Stimulated activated CD4-positive, alpha-beta T cell treated with anti-CD3 and anti-CD28 coated beads, Interleukin-4, amount 100 ng/mL, for 24 hours (primary cell): Measurements from ENCODE around the gene CYP3A4.
"Not testable (repeated sequence)": the region's sequence is repeated elsewhere in the genome, so short reads cannot be mapped to it uniquely, and the experiment has no call there.

Experiments used
- DNase-seq: peaks from one replicate; pipeline ENCODE4 v3.0.0-alpha.2; 2020

The CYP3A4 gene

DNA sequence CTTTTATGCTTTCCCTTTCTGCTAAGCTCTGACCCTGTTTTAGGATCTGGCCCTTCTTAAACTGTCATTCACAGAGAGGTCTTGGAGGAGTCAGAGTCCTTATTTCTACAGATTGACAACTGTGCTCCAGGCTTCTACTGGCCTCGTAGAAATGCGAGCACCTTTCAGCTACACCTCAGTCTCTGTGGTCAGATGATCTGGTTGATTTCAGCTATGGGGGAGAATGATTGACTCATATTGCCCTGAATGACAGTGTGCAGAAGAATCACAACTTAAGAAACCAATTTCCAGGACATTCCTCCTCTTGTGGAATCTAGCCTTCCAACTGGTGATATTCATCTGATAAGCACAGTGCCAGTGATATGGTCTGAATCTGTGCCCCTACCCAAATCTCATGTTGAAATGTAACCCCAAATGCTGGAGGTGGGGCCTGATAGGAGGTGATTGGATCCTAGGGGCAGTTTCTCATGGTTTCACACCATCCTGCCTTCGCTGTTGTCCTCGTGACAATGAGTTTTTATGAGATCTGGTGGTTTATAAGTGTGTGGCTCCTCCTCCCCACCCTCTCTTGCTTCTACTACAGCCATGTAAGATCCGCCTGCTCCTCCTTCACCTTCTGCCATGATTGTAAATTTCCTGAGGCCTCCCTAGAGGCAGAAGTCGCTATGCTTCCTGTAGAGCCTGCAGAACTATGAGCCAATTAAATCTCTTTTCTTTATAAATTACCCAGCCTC, 35.0 kb downstream of the CYP3A4 start:
- no peak for DNase-seq

- DNase-seq = not testable (repeated sequence)
These were observed 37.1 kb downstream of the CYP3A4 start for GRCh38 chr7:99746915-99747314.

- not testable (repeated sequence) for DNase-seq
These were observed 38.6 kb downstream of the CYP3A4 start for GRCh38 chr7:99745395-99745794.

DNA sequence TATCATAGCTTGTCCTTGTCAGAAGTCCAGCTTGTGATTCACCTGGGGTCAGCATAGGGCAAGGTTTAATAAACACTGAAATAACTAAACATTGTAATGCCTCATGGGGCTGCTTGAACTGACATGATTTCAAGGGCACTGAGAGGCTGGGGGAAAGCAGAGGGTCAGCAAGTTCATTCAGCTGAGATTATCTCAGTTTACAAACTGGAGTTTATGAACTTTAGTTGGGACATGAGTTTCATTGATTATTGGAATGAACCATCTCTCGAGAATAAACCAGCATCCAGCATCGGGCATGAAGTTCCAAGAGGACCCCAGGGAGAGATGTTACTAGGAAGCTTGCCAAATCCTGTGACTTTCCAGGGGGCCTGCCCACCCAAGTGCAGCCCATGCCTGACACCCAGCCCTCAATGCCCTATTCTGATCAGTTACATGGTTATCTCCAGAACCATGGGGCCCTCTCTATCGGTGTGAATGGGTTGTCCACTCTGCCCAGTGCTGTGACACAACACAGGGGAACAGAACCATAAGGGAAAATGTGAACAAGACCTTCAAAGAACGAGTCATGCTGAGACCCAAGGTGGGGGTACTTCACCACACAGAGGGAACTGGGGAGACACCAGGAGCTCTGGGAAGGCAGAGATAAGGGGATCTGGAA, 41.1 kb downstream of the CYP3A4 start:
- DNase-seq = no peak

GRCh38 chr7:99741441-99741795, 42.6 kb downstream of the CYP3A4 start:
- no peak for DNase-seq

DNA sequence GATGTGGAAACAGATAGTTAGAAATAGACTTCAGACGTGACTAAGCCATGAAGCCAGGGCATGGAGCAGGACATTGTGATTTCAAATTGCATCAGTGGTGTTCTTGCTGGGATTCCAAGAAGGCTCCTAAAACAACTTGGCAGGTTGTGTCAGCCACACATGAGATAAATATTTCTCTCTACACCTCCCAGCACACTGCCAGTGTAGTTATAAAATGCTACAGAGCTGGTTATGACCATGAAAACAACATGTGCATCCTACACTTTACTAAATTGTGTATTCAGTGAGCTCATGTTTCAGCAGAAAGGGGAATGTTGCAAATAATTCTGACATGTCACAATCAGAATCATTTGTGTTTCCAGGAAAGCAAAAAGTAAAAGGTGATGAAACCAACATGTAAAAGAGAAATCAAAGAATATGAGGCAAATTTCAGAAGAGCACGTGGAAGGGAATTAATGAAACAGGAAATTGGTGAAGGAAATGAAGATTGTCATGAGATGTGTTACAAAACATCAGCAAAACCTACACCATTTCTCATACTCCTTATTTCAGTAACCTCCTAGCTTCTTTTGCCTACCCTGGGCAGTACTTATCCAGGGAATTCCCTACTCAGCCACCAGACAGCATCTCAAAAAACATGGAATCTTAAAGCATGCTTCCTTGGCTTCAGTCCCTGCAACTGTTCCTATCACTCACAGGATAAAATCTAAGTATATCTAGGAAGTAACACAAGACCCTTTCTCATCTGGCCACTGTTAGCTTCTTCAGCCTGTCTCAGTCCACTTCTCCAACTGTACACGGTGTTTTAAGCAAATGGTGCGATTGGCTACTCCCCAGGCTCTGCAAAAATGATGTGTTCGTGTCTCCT, 43.2 kb downstream of the CYP3A4 start:
- no peak for DNase-seq

GRCh38 chr7:99739699-99740572, 44.0 kb downstream of the CYP3A4 start:
- no peak for DNase-seq

- no peak for DNase-seq
These were observed 46.3 kb downstream of the CYP3A4 start for GRCh38 chr7:99737726-99738125.

- not testable (repeated sequence) for DNase-seq
These were observed 47.3 kb downstream of the CYP3A4 start for GRCh38 chr7:99736667-99737066.

DNA sequence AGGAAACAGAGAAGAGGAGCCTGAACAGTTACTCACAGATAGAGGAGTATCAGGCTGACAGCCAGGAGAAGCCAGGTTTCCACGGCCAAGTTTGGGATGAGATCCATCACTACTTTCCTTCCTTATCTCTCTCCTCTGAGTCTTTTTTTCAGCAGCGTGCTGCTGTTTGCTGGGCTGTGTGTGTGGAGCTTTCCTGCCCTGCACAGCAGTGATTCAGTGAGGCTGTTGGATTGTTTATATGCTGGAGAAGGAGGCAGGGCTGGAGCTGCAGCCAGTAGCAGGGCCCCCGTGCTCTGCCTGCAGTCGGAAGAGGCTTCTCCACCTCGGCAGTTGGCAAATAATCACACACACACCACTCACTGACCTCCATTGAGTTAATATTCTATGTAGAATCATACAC, 49.0 kb downstream of the CYP3A4 start, which contains the start of gene CYP3A7:
TSS of gene CYP3A7 (minus strand) at position 210 of the 400 bp plus-strand sequence. CDS start at position 107, 103 bp downstream.
- no peak for DNase-seq

DNA sequence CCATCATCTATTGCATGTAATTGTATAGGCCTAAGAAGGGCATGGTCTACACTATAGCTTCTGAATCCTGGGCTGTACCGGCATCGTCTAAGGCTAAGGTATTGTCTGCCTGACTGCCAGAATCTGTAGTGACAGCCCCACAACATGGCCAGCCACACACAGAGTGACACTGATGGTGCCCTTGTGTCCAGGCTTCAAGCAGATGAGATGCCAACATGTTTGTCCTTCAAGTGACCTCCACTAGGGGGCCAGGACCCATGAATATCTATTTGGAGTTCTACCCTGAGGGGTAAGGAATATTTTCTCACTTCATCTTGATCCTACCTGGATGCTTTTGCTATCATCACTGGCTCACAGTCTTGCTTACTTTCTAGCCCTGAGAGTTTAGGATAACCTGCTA, 50.5 kb downstream of the CYP3A4 start:
- peak; percentile 10 for DNase-seq

- no peak for DNase-seq
These were observed 51.0 kb downstream of the CYP3A4 start for GRCh38 chr7:99733003-99733402.

DNA sequence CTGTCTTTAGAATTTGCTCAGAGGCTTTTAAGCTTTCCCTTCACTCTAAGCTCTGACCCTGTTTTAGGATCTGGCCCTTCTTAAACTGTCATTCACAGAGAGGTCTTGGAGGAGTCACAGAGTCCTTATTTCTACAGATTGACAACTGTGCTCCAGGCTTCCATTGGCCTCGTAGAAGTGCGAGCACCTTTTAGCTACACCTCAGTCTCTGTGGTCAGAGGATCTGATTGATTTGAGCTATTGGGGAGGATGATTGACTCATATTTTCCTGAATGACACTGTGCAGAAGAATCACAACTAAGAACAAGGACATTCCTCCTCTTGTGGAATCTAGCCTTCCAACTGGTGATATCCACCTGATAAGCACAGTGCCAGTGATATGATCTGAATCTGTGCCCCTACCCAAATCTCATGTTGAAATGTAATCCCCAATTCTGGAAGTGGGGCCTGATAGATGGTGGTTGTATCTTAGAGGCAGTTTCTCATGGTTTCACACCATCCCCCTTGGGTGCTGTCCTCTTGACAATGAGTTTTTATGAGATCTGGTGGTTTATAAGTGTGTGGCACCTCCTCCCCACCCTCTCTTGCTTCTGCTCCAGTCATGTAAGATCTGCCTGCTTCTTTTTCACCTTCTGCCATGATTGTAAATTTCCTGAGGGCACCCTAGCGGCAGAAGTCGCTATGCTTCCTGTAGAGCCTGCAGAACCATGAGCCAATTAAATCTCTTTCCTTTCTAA, 52.2 kb downstream of the CYP3A4 start:
- no peak for DNase-seq

DNA sequence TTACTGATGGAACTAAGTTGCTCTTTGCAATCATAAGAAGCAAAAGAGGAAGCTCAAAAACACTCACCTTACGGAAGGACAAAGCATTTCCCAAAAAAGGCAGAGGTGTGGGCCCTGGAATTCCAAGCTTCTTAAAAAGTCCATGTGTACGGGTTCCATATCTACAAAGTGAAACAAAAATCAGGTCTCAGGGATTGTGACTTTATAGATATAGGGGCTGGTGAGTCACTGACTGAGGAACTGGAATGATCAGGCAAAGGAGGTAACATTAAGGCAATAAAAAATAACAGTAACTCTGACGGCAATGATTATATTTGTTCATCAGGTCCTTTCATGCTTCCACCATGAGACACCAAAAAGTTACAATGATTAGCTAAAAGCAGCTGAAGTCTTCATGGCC, 53.0 kb downstream of the CYP3A4 start:
- DNase-seq = no peak

DNA sequence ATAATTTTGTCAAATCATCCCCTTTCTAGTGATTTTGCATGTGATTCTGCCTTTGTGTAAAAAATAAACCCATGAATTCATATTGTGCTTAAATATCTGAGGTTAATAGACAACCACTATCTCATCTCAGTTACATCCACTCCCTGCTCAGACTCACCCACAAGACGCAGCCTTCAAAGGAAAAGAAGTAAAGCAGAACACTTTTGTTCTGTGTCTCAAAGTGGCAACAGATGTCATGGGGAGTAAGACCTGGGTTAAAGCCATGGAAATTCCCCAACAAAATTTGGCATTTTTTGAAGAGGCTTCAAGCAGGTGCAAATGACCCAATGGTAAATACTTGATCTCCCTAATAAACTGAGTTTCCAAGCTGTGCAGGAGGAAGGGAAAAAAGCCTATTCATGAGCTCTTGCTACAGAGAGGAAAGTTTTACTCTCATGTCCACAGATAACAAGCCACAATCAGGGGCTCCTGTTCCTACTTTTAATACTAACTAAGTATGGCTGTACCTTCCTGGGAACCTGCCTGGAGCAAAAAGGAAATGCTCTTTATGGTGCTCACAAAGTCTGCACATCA, 53.7 kb downstream of the CYP3A4 start:
- DNase-seq = no peak

DNA sequence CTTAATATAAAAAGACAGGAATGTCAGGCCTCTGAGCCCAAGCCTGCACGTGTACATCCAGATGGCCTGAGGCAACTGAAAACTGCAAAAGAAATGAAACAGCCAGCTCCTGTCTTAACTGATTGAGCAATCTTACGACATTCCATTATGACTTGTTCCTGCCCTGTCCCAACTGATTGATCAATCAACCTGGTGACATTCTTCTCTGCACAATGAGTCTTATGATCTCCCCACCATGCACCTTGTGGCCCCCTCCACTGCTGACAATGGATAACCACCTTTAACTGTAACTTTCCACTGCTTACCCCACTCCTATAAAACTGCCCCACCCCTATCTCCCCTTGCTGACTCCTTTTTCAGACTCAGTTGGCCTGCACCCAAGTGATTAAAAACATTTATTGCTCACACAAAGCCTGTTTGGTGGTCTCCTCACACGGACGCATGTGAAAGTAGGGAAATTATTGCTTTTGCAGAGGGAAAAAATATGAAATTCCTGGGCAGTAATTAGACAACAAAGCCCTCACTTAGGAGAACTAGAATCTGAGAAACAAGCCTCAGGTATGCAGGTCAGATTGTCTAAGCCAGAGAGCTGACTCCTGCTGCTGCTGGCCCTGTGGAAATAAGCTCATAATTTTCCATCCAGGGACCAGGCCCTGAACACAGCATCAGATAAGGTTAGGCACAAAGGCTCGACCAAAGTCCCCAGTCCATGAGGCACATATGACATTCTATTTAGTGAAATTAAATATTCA, 54.3 kb downstream of the CYP3A4 start:
- DNase-seq = no peak

- no peak for DNase-seq
These were observed 55.4 kb downstream of the CYP3A4 start for GRCh38 chr7:99728615-99729014.

- not testable (repeated sequence) for DNase-seq
These were observed 60.8 kb downstream of the CYP3A4 start for GRCh38 chr7:99723201-99723600.

DNA sequence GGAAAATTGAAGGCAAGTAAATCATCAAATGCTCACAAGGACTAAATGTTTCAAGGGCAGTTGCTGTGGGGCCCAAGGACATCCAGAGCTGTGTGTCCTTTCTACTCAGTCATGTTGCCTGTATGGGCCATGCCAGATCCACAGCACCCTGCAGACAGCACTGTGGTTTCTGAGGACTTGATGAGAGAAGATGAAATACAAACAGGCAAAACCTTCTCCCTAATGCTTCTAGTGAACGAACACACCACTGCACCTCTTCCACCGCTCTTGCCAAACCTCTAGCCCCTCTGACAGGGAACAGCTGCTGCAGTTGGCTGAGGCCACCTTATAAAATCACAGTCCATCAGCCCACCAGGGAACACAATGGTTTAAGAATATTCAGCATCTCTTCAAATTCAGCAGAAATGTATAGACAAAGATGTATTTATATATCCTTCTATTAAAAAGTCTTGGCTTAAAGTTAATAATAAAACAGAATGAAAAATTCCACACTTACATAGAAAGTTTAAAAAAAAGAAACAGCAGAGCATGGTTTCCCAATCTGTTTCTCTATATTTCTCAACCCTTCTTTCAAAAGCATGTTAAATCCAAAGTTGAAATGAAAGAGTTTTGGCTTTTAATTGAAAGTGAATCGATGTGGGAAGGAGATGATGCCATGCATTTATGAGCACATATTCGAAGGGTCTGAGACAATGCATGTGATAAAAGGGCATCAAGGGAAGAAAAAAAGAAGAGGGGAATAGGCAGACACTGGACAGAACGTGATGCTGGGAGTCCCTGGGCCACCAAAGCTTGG, 63.0 kb downstream of the CYP3A4 start:
- no peak for DNase-seq
